ENCODE measurements around the gene NDUFAF2. TPM values are rescaled to one million over a fixed set of nuclear protein-coding genes. Genes with fewer than 3 reads are reported as not detected.
"Not testable (repeated sequence)": the region's sequence is repeated elsewhere in the genome, so short reads cannot be mapped to it uniquely, and the experiment has no call there.

Gene NDUFAF2
- total RNA-seq, 3 donors from 2014 or later (not counting 1 experiment from before 2014, with no cell fraction given): 5.6 to 7.6 (median 7.0) TPM

DNA sequence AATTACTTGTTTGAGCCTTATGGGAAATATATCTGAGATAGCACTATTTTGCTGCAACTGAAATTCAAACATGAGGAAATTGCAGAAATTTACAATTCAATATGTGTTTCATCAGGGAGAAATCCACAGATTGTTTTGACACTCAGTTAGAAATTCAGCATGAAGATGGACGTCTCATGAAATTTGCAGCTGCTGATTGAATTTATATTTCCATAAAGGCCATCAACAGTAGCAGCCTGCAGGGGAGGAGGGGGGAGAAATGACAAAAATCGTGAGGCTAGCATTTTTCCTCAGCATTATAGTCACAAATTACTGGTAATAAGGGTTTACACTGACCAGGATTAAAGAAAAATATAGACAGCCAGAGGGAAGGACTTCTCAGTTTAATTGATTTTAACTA, 81.0 kb downstream of the NDUFAF2 start:
- no peak overlapping the region for H3K27ac Mint-ChIP-seq
- H3K27me3 Mint-ChIP-seq (ENCODE audit: low read depth in 2 of 2): no peaks in the 10 kb centered on the region
- TF ChIP-seq, protein P1, sequence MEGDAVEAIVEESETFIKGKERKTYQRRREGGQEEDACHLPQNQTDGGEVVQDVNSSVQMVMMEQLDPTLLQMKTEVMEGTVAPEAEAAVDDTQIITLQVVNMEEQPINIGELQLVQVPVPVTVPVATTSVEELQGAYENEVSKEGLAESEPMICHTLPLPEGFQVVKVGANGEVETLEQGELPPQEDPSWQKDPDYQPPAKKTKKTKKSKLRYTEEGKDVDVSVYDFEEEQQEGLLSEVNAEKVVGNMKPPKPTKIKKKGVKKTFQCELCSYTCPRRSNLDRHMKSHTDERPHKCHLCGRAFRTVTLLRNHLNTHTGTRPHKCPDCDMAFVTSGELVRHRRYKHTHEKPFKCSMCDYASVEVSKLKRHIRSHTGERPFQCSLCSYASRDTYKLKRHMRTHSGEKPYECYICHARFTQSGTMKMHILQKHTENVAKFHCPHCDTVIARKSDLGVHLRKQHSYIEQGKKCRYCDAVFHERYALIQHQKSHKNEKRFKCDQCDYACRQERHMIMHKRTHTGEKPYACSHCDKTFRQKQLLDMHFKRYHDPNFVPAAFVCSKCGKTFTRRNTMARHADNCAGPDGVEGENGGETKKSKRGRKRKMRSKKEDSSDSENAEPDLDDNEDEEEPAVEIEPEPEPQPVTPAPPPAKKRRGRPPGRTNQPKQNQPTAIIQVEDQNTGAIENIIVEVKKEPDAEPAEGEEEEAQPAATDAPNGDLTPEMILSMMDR (IDR thresholded peaks at IDR 0.05): no peak
- H3K9me3 Mint-ChIP-seq: no peaks in the 10 kb centered on the region
- intact Hi-C loops (cut with micrococcal nuclease): no loop called here
- 86% methylated on average over 1 of the region's 2 CpGs for WGBS (ENCODE audit: insufficient coverage)
- Histone ChIP-seq H3K4me1 (ENCODE audit: control insufficient read depth, insufficient read depth, low read length) (no peaks in the 10 kb centered on the region), H3K36me3 (ENCODE audit: control insufficient read depth, insufficient read depth, low read length) (no peaks in the 10 kb centered on the region), H3K4me3 (ENCODE audit: low read length) (no peak overlapping the region), H3K27me3 (ENCODE audit: control insufficient read depth, insufficient read depth, low read length) (no peaks in the 10 kb centered on the region), H3K9me3 (ENCODE audit: control insufficient read depth, insufficient read depth, low read length) (no peaks in the 10 kb centered on the region), H3K27ac (ENCODE audit: low read length) (no peak overlapping the region)
- DNase-seq (no peak), ATAC-seq (no peak)
- peaks cover 0 to 4% of the 10 kb centered on the region in 2 donors for H3K4me1 Mint-ChIP-seq
- H3K36me3 Mint-ChIP-seq: no peaks in the 10 kb centered on the region
- H3K4me3 Mint-ChIP-seq: no peak overlapping the region

DNA sequence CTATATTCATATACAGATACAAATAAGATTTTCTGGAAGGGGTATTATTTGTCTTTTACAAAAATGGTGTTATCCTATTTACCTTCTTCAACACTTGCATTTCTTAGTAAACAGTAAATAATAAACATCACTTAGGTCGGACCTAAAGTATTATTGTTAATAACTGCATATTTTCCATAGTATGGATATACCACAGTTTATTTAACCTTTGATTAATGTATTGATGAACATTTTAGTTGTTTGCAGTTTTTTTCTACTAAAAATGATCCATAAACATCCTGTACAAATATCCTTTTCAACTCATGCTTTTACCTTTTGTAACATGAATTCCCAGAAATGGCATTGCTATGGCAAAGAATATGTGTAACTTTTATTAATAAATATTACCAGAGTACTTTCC, 83.4 kb downstream of the NDUFAF2 start:
- Histone ChIP-seq H3K27me3 (ENCODE audit: control insufficient read depth, insufficient read depth, low read length) (no peaks in the 10 kb centered on the region), H3K4me1 (ENCODE audit: control insufficient read depth, insufficient read depth, low read length) (no peaks in the 10 kb centered on the region), H3K36me3 (ENCODE audit: control insufficient read depth, insufficient read depth, low read length) (no peaks in the 10 kb centered on the region), H3K27ac (ENCODE audit: low read length) (no peak overlapping the region), H3K4me3 (ENCODE audit: low read length) (no peak overlapping the region), H3K9me3 (ENCODE audit: control insufficient read depth, insufficient read depth, low read length) (no peaks in the 10 kb centered on the region)
- Mint-ChIP-seq H3K4me3 (no peak overlapping the region), H3K9me3 (peaks cover 0 to 2% of the 10 kb centered on the region in 2 donors), H3K27ac (no peak overlapping the region), H3K36me3 (no peaks in the 10 kb centered on the region), H3K27me3 (ENCODE audit: low read depth in 2 of 2) (no peaks in the 10 kb centered on the region), H3K4me1 (no peaks in the 10 kb centered on the region)
- TF ChIP-seq, protein P1 (IDR thresholded peaks at IDR 0.05): no peak
- intact Hi-C loops (cut with micrococcal nuclease): no loop called here
- ATAC-seq (no peak), DNase-seq (no peak)
- WGBS (ENCODE audit: insufficient coverage): no CpG with 5 or more reads among the region's 1 CpG

DNA sequence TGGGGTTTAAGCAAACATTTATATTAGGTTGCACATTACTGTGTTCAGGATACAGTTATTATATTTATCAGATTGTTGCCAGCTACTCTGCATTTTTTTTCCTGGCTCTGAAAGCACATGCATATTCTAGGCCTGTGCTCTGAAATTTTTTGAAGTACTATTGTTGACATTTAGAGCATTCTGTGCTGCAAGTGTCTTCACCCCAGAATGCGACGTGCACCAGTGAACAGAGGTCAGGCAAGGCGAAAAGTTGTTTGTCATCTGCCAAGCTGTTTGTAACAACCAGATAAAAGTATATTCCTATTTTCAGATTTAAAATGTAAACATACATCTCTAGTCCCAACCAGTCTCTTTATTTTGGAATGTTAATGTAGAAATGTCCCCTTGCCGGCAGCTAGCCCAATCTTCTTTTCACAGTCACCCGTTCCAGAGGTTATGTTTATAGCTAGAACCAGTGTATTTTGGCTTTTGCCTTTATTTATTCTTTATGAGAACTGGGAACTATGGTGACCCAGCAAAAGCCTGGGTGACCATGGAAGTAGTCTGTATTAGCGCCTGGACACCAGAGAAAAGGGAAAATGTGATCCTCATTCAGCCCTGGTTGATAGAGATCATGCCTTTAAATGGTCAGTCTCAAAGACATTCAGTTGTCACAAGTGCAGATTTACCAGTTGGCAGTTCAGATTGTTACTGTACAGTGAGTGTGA, 84.6 kb downstream of the NDUFAF2 start:
- H3K36me3 Mint-ChIP-seq: no peaks in the 10 kb centered on the region
- Histone ChIP-seq H3K9me3 (ENCODE audit: control insufficient read depth, insufficient read depth, low read length) (no peaks in the 10 kb centered on the region), H3K36me3 (ENCODE audit: control insufficient read depth, insufficient read depth, low read length) (no peaks in the 10 kb centered on the region), H3K27me3 (ENCODE audit: control insufficient read depth, insufficient read depth, low read length) (no peaks in the 10 kb centered on the region), H3K4me1 (ENCODE audit: control insufficient read depth, insufficient read depth, low read length) (no peaks in the 10 kb centered on the region), H3K4me3 (ENCODE audit: low read length) (no peak overlapping the region), H3K27ac (ENCODE audit: low read length) (no peak overlapping the region)
- no peak overlapping the region for H3K4me3 Mint-ChIP-seq
- H3K9me3 Mint-ChIP-seq: peaks cover 0 to 2% of the 10 kb centered on the region in 2 donors
- WGBS (ENCODE audit: insufficient coverage): 94% methylated on average over 6 of the region's 6 CpGs
- DNase-seq: no peak
- TF ChIP-seq, protein P1 (IDR thresholded peaks at IDR 0.05): no peak
- H3K4me1 Mint-ChIP-seq: no peaks in the 10 kb centered on the region
- H3K27ac Mint-ChIP-seq: no peak overlapping the region
- ATAC-seq: no peak
- H3K27me3 Mint-ChIP-seq (ENCODE audit: low read depth in 2 of 2): no peaks in the 10 kb centered on the region
- intact Hi-C loops (cut with micrococcal nuclease): no loop called here

DNA sequence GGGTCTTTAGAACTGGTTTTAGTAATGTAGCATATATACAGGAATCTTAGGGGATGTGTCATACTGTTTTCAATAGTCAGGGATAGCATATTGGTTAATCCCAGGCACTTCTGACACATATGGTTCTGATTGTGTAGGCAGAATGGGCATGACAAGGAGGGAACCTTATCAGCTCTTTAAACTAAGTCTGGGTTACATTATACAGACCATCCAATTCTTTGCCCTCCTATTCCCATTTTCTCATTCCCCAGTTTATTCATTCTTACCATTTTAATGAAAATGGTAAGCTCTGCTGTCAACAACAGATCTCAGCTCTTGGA, 85.1 kb downstream of the NDUFAF2 start:
- TF ChIP-seq, protein P1 (IDR thresholded peaks at IDR 0.05): no peak
- Mint-ChIP-seq H3K27me3 (ENCODE audit: low read depth in 2 of 2) (no peaks in the 10 kb centered on the region), H3K27ac (no peak overlapping the region), H3K4me3 (no peak overlapping the region), H3K4me1 (no peaks in the 10 kb centered on the region), H3K9me3 (peaks cover 0 to 2% of the 10 kb centered on the region in 2 donors), H3K36me3 (no peaks in the 10 kb centered on the region)
- Histone ChIP-seq H3K36me3 (ENCODE audit: control insufficient read depth, insufficient read depth, low read length) (no peaks in the 10 kb centered on the region), H3K27ac (ENCODE audit: low read length) (no peak overlapping the region), H3K4me3 (ENCODE audit: low read length) (no peak overlapping the region), H3K27me3 (ENCODE audit: control insufficient read depth, insufficient read depth, low read length) (no peaks in the 10 kb centered on the region), H3K9me3 (ENCODE audit: control insufficient read depth, insufficient read depth, low read length) (no peaks in the 10 kb centered on the region), H3K4me1 (ENCODE audit: control insufficient read depth, insufficient read depth, low read length) (no peaks in the 10 kb centered on the region)
- no peak for ATAC-seq
- intact Hi-C loops (cut with micrococcal nuclease): no loop called here
- no peak for DNase-seq

DNA sequence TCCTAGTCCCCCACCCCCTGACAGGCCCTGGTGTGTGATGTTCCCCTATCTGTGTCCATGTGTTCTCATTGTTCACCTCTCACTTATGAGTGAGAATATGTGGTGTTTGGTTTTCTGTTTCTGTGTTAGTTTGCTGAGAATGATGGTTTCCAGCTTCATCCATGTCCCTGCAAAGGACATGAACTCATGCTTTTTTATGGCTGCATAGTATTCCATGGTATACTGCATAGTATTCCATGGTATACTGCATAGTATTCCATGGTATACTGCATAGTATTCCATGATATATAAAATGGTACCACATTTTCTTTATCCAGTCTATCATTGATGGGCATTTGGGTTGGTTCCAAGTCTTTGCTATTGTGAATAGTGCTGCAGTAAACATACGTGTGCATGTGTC, 86.3 kb downstream of the NDUFAF2 start:
- H3K27me3 ChIP-seq (ENCODE audit: control insufficient read depth, insufficient read depth, low read length); intact Hi-C loops (cut with micrococcal nuclease); H3K36me3 ChIP-seq (ENCODE audit: control insufficient read depth, insufficient read depth, low read length); H3K9me3 Mint-ChIP-seq; H3K36me3 Mint-ChIP-seq; H3K9me3 ChIP-seq (ENCODE audit: control insufficient read depth, insufficient read depth, low read length); H3K27ac ChIP-seq (ENCODE audit: low read length); H3K4me1 Mint-ChIP-seq; H3K27me3 Mint-ChIP-seq (ENCODE audit: low read depth in 2 of 2); H3K4me1 ChIP-seq (ENCODE audit: control insufficient read depth, insufficient read depth, low read length); ATAC-seq; DNase-seq; H3K27ac Mint-ChIP-seq; H3K4me3 Mint-ChIP-seq; H3K4me3 ChIP-seq (ENCODE audit: low read length): not testable (repeated sequence)
- no CpG with 5 or more reads among the region's 1 CpG for WGBS (ENCODE audit: insufficient coverage)

Data from natural killer cell (primary cell).